HCT116 (cell line): ENCODE measurements around the gene LRG1. TPM values are rescaled to one million over a fixed set of nuclear protein-coding genes. Genes with fewer than 3 reads are reported as not detected.

Source experiments
- ATAC-seq: fragments of 200-7000 bp; cut with Tn5 transposase; 2 replicates; pipeline ENCODE4 v1.9.1; 2020; ENCODE audit warnings: mild to moderate bottlenecking, moderate library complexity
- BruUV-seq: library from RNA; stranded (reverse); fragments of 400-500 nt; replicated peaks from 2 replicates; lab custom pipeline; 2021; lab: Mats Ljungman, UMichigan
- CTCF ChIA-PET: fragments of 300-600 bp; sonication (Branson Sonifier 250); formaldehyde crosslinking; loops from one replicate; lab custom pipeline; 2021; ENCODE audit warnings: antibody characterized with exemption; lab: Charles Lee
- POLR2A ChIA-PET: fragments of 300-600, 350-600 bp; sonication (Branson Sonifier 250); formaldehyde crosslinking; loops from one replicate; lab custom pipeline; 2021; ENCODE audit warnings: antibody characterized with exemption; lab: Charles Lee
- RAD21 ChIA-PET, 2 experiments: fragments of 300-600 bp; sonication (Branson Sonifier 250); formaldehyde crosslinking; loops; one replicate each; lab custom pipeline; 2023; ENCODE audit warnings: low total read pairs in 2 of 2; ENCODE audit not compliant: uncharacterized antibody in 2 of 2, unreplicated experiment in 2 of 2, low non-redundant PET in 1 of 2; lab: Charles Lee
- DNase-seq: peaks from one replicate; pipeline ENCODE4 v3.0.0-alpha.2; 2010; ENCODE audit warnings: low read depth, low spot score
- H2AFZ ChIP-seq: fragments of 200-600 bp; shearing (Covaris generic), sonication (generic); 2 replicates; pipeline ENCODE4 v1.6.1; 2017; ENCODE audit warnings: low read depth, mixed run types, mixed read lengths, antibody characterized with exemption, low read length; ENCODE audit not compliant: poor library complexity, severe bottlenecking
- H3K27ac ChIP-seq: 2 replicates; pipeline ENCODE4 v1.5.1; 2012; ENCODE audit warnings: low read depth, low read length
- H3K27me3 ChIP-seq: fragments of 200-600 bp; sonication (generic); 2 replicates; pipeline ENCODE4 v1.6.1; 2016; ENCODE audit warnings: mixed run types, low read length, mixed read lengths; ENCODE audit not compliant: insufficient read depth
- H3K36me3 ChIP-seq, 2 experiments: fragments of 200-500 bp in 1 of 2; fragments of 200-600 bp in 1 of 2; sonication (Bioruptor generic) in 1 of 2; sonication (generic) in 1 of 2; 2 replicates each; pipeline versions ENCODE4 v1.5.1 to v1.6.1; 2014 to 2016; ENCODE audit warnings: low read length in 2 of 2, inconsistent platforms in 1 of 2, mixed read lengths in 1 of 2, mixed run types in 1 of 2; ENCODE audit not compliant: insufficient read depth in 2 of 2, control insufficient read depth in 1 of 2
- H3K4me1 ChIP-seq, 2 experiments: fragments of 200-600 bp in 1 of 2; sonication (generic) in 1 of 2; 2 replicates each; pipeline versions ENCODE4 v1.5.1 to v1.6.1; 2012 to 2017; ENCODE audit warnings: low read length in 2 of 2, inconsistent platforms in 1 of 2, mild to moderate bottlenecking in 1 of 2, mixed read lengths in 1 of 2, mixed run types in 1 of 2, moderate library complexity in 1 of 2; ENCODE audit not compliant: insufficient read depth in 2 of 2, control insufficient read depth in 1 of 2
- H3K4me2 ChIP-seq: fragments of 200-600 bp; sonication (generic); 2 replicates; pipeline ENCODE4 v1.6.1; 2017; ENCODE audit warnings: mixed run types, low read length, mixed read lengths
- H3K4me3 ChIP-seq, 2 experiments: fragments of 200-600 bp in 1 of 2; sonication (generic) in 1 of 2; replicated peaks in 1 of 2; 2 replicates each; pipeline ENCODE4 v1.5.1; 2011 to 2016; ENCODE audit warnings: low read length in 2 of 2, control low read depth in 1 of 2, low read depth in 1 of 2, mild to moderate bottlenecking in 1 of 2, mixed read lengths in 1 of 2, mixed run types in 1 of 2
- H3K79me2 ChIP-seq: fragments of 200-600 bp; sonication (generic); 2 replicates; pipeline ENCODE4 v1.6.1; 2017; ENCODE audit warnings: mild to moderate bottlenecking, mixed run types, low read length, moderate library complexity, mixed read lengths; ENCODE audit not compliant: insufficient read depth
- H3K9ac ChIP-seq: fragments of 200-600 bp; sonication (generic); 2 replicates; pipeline ENCODE4 v1.6.1; 2016; ENCODE audit warnings: low read length, mixed read lengths
- H3K9me2 ChIP-seq: fragments of 200-600 bp; sonication (generic), shearing (Covaris generic); 2 replicates; pipeline ENCODE4 v1.6.1; 2017; ENCODE audit warnings: mixed run types, mild to moderate bottlenecking, moderate library complexity; ENCODE audit not compliant: insufficient read depth
- H3K9me3 ChIP-seq, 2 experiments: fragments of 200-500 bp in 1 of 2; fragments of 200-600 bp in 1 of 2; sonication (Bioruptor generic) in 1 of 2; sonication (generic) in 1 of 2; 2 replicates each; pipeline ENCODE4 v1.6.1; 2014 to 2017; ENCODE audit warnings: low read length in 2 of 2, mixed read lengths in 2 of 2, inconsistent platforms in 1 of 2, low read depth in 1 of 2, mild to moderate bottlenecking in 1 of 2, mixed run types in 1 of 2, moderate library complexity in 1 of 2; ENCODE audit not compliant: control insufficient read depth in 1 of 2, insufficient read depth in 1 of 2
- H4K20me1 ChIP-seq: fragments of 200-600 bp; sonication (generic), shearing (Covaris generic); 2 replicates; pipeline ENCODE4 v1.6.1; 2017; ENCODE audit warnings: mixed run types, mild to moderate bottlenecking, moderate library complexity; ENCODE audit not compliant: insufficient read depth
- EZH2 ChIP-seq: fragments of 200-600 bp; sonication (generic); IDR thresholded peaks from 2 replicates; pipeline ENCODE4 v1.6.1; 2017; ENCODE audit warnings: antibody characterized with exemption, mixed run types
- POLR2A ChIP-seq: IDR thresholded peaks from 2 replicates; pipeline ENCODE4 v1.7.0; 2011; ENCODE audit warnings: borderline replicate concordance; ENCODE audit not compliant: insufficient read depth, insufficient read length; ENCODE audit errors: extremely low read depth
- POLR2AphosphoS5 ChIP-seq: IDR thresholded peaks from 2 replicates; pipeline ENCODE4 v1.6.1; 2011; ENCODE audit warnings: mild to moderate bottlenecking, low read depth, low read length, moderate library complexity
- SIN3A ChIP-seq: IDR thresholded peaks from 2 replicates; pipeline ENCODE4 v1.6.1; 2012; ENCODE audit warnings: low read depth
- SP1 ChIP-seq: IDR thresholded peaks from 2 replicates; pipeline ENCODE4 v1.6.1; 2012; ENCODE audit warnings: low read depth
- SRF ChIP-seq: IDR thresholded peaks from 2 replicates; pipeline ENCODE4 v1.6.1; 2012; ENCODE audit warnings: low read depth
- YY1 ChIP-seq: IDR thresholded peaks from 2 replicates; pipeline ENCODE4 v1.6.1; 2011; ENCODE audit warnings: low read length, low read depth, moderate library complexity, mild to moderate bottlenecking; ENCODE audit not compliant: insufficient replicate concordance; ENCODE audit errors: extremely low read depth
- intact Hi-C: fragments of 100-400 bp; cut with micrococcal nuclease; formaldehyde crosslinking; loops from 2 replicates; pipeline ENCODE4 v1.10.0; 2022
- total RNA-seq: library from RNA; stranded (reverse); gene quantifications from one replicate; pipeline ENCODE4 v1.2.1, GENCODE V29; 2021; ENCODE audit not compliant: unreplicated experiment

The LRG1 gene
- total RNA-seq, 1 experiment from 2014 or later, result 1.3 TPM

- Histone ChIP-seq H3K9me2 (no peaks in the 10 kb centered on the region), H2AFZ (no peak overlapping the region), H3K4me3 (no peak overlapping the region), H4K20me1 (no peaks in the 10 kb centered on the region), H3K4me2 (no peak overlapping the region), H3K9ac (no peak overlapping the region), H3K36me3 (peaks cover 0 to 3% of the 10 kb centered on the region in 2 experiments; a peak in 1 of 4 replicates), H3K27ac (no peak overlapping the region), H3K9me3 (no peaks in the 10 kb centered on the region), H3K27me3 (no peaks in the 10 kb centered on the region), H3K79me2 (no peaks in the 10 kb centered on the region), H3K4me1 (peaks cover 0 to 11% of the 10 kb centered on the region in 2 experiments; a peak in 2 of 4 replicates)
- DNase-seq (no peak), ATAC-seq (0 out of 2 replicates have a peak, but pooled peaks have one; percentile 10)
- intact Hi-C loops, result no loop called here
- no peak for TF ChIP-seq EZH2
- TF ChIP-seq SP1, result no peak
- TF ChIP-seq YY1, result no peak
- TF ChIP-seq POLR2A, result no peak
- POLR2A ChIA-PET, result no interaction called here
- BruUV-seq, result no TSS peak
- CTCF ChIA-PET, result interaction anchor here (1.2 kb wide), 1 partner anchor 237 kb away, joined by 3 read pairs; no protein-coding TSS in a partner anchor
- RAD21 ChIA-PET, result no interaction called here
Measured at GRCh38 chr19:4504297-4504701, 35.5 kb downstream of the LRG1 start.

DNA sequence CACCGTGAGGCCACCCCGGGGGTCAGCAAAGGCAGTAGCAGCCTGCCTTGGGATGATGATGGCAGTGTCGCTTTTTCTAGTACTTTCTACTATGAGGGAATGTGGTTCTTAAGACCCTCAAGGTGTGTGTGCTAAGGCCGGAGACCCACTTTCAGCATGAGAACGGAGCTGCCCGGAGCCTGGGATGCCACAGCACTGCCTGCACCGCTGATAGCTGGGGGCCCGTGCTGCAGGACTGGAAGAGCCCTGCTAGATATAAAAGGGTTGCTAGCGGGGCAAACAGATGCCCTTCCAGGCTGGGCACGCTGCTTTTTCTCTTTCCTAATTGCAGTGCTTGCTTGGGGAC, 36.0 kb downstream of the LRG1 start:
- Histone ChIP-seq H3K79me2 (no peaks in the 10 kb centered on the region), H3K9ac (no peak overlapping the region), H3K9me3 (no peaks in the 10 kb centered on the region), H3K9me2 (no peaks in the 10 kb centered on the region), H3K4me2 (no peak overlapping the region), H3K27ac (no peak overlapping the region), H3K4me1 (peaks cover 0 to 11% of the 10 kb centered on the region in 2 experiments; a peak in 2 of 4 replicates), H3K4me3 (no peak overlapping the region), H2AFZ (no peak overlapping the region)
- RAD21 ChIA-PET, result no interaction called here
- CTCF ChIA-PET, result interaction anchor here (1.2 kb wide), 1 partner anchor 237 kb away, joined by 3 read pairs; no protein-coding TSS in a partner anchor
- no peak for DNase-seq
- no TSS peak for BruUV-seq
- no peak for TF ChIP-seq SRF
- no peak for TF ChIP-seq POLR2AphosphoS5
- no peak for TF ChIP-seq SIN3A
- TF ChIP-seq, all 23 proteins: peak for 0
- no peak for ATAC-seq
- POLR2A ChIA-PET, result no interaction called here
- Histone ChIP-seq H3K36me3 (peaks cover 0 to 3% of the 10 kb centered on the region in 2 experiments; a peak in 1 of 4 replicates), H3K27me3 (no peaks in the 10 kb centered on the region), H4K20me1 (no peaks in the 10 kb centered on the region)
- intact Hi-C loops, result no loop called here
